Measurements from ENCODE around the gene ZNF69. TPM values are rescaled to one million over a fixed set of nuclear protein-coding genes. Genes with fewer than 3 reads are reported as not detected.

ZNF69 gene
- total RNA-seq, result 1 to 10 TPM; 4.2 to 4.9 TPM

GRCh38 chr19:11887611-11888531, at the start of gene ZNF69:
Gene ZNF69, plus strand, starts transcription at chr19:11887782. Its CDS starts 142 bp downstream, at chr19:11887924.

DNA sequence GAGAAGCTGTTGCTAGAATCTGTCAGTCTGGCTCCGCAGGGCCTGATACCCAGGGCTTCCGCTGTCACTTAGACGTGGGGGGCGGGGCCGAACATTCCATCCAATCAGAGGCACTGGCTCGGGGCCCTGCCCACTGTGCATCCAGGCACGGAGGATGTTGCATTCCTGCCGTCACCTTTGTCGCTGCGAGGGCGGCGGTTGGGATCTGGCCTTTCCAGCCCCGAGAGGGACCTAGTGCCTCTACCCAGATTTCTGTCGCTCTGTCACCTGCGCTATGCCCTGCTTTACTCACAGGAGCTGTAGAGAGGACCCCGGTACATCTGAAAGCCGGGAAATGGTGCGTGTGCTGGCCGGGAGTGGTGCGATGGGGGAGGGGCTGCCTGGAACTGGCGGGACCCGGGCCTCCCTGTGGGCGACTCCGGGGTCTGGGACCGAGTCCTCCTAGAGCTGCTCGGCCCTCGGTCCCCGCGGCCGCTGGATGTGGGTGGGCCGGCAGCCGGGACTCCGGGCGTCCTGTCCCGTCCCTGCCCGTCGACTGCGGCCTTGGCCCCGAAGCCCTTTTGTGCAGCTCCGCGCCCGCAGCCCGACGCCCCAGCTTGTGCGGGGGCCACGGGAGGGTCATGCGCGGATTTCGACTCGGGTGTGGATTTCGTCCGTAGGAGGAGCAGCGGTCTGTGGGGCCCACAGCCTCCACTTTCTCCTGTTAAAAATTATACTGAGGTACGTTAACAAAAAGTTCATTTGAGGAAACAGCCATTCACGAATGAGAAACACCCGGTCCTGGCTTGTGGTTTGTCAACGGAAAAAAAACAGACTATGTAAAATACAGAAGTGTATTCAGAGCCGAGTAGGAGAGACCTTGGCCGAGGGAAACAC, 38.8 kb upstream of the ZNF69 start, which contains the start of gene ZNF439:
Gene ZNF439, plus strand, starts transcription at position 133 of the 876 bp plus-strand sequence. Its CDS starts 142 bp downstream, at position 275.

DNA sequence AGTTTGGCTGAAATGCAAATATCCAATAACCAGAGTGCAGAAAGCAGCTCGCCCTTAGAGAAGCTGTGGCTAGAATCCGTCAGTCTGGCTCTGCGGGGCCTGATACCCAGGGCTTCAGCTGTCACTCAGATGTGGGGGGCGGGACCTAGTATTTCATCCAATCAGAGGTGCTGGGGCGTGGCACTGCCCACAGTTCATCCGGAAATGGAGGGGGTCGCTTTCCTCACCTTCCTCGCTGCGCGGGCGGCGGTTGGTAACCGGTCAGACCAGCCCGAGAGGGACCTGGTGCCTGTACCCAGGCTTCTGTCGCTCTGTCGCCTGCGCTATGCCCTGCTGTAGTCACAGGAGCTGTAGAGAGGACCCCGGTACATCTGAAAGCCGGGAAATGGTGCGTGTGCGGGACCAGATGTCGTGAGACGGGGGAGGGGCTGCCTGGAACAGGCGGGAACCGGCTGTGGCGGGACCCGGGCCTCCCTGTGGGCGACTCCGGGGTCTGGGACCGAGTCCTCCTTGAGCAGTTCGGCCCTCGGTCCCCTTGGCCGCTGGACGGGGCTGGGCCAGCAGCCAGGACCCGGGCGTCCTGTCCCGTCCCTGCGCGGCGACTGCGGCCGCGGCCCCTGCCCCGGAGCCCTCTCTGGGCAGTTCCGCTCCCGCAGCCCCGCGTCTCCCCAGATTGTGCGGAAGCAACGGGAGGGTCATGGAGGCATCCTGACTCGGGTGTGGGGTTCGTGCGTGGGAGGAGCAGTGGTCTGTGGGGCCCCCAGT, 37.5 kb downstream of the ZNF69 start, which contains the start of gene ZNF700:
Gene ZNF700, plus strand, starts transcription at position 222 of the 765 bp plus-strand sequence. Its CDS starts 104 bp downstream, at position 326.

Other genes with a start within 250 kb of the ZNF69 start
- 1 to 10 TPM; 4.8 to 5.2 TPM for gene ZNF823, start 148.8 kb upstream of the ZNF69 start, total RNA-seq
- 1 to 10 TPM; 7.4 TPM for gene ZNF441, start 120.8 kb upstream of the ZNF69 start, total RNA-seq
- gene ZNF491, start 89.3 kb upstream of the ZNF69 start, total RNA-seq, result 1 to 10 TPM; 1.8 TPM
- 10 to 100 TPM; 15.7 to 16.5 TPM for gene ZNF440, start 73.5 kb upstream of the ZNF69 start, total RNA-seq
- 1 to 10 TPM; 7.8 to 9.2 TPM for gene ZNF439, start 39.1 kb upstream of the ZNF69 start, total RNA-seq
- gene ZNF700, start 37.3 kb downstream of the ZNF69 start, total RNA-seq, result 10 to 100 TPM; 21.8 to 22.1 TPM
- 1 to 10 TPM; 2.7 to 3.4 TPM for gene ZNF763, start 77.3 kb downstream of the ZNF69 start, total RNA-seq
- gene ZNF433, start 147.9 kb downstream of the ZNF69 start, total RNA-seq, result under 1 TPM; 0.39 to 0.43 TPM
- under 1 TPM; 0.41 to 0.50 TPM for gene ZNF878, start 165.2 kb downstream of the ZNF69 start, total RNA-seq
- 1 to 10 TPM; 2.5 to 3.9 TPM for gene ZNF844, start 176.9 kb downstream of the ZNF69 start, total RNA-seq